Lower leg skin (tissue), 3 donors: ENCODE results near the gene ST6GALNAC3.

Source experiments
- CTCF ChIP-seq, 3 donors: fragments of 450-650 bp; IDR thresholded peaks; one replicate each; pipeline ENCODE4 v1.5.1; 2016; ENCODE audit warnings: antibody characterized with exemption in 3 of 3, mild to moderate bottlenecking in 3 of 3, moderate library complexity in 2 of 3
- POLR2A ChIP-seq, 2 donors: fragments of 450-650 bp; IDR thresholded peaks; one replicate each; pipeline ENCODE4 v1.6.1; 2016 to 2017; ENCODE audit warnings: antibody characterized with exemption in 2 of 2, mild to moderate bottlenecking in 1 of 2, moderate library complexity in 1 of 2

GRCh38 chr1:76587212-76587611, 512.7 kb downstream of the ST6GALNAC3 start:
- TF ChIP-seq CTCF (IDR thresholded peaks at IDR 0.05) (no peak), POLR2A (IDR thresholded peaks at IDR 0.05) (no peak)
